Measurements from ENCODE around the gene VCAN.

Gene VCAN

GRCh38 chr5:83531661-83532060 lies 60.1 kb downstream of the VCAN start:
- no peak for DNase-seq (ENCODE audit: low spot score)

DNA sequence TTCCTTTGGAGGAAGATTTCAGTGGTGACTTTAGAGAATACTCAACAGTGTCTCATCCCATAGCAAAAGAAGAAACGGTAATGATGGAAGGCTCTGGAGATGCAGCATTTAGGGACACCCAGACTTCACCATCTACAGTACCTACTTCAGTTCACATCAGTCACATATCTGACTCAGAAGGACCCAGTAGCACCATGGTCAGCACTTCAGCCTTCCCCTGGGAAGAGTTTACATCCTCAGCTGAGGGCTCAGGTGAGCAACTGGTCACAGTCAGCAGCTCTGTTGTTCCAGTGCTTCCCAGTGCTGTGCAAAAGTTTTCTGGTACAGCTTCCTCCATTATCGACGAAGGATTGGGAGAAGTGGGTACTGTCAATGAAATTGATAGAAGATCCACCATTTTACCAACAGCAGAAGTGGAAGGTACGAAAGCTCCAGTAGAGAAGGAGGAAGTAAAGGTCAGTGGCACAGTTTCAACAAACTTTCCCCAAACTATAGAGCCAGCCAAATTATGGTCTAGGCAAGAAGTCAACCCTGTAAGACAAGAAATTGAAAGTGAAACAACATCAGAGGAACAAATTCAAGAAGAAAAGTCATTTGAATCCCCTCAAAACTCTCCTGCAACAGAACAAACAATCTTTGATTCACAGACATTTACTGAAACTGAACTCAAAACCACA lies 67.4 kb downstream of the VCAN start:
- DNase-seq (ENCODE audit: low spot score), result no peak

DNA sequence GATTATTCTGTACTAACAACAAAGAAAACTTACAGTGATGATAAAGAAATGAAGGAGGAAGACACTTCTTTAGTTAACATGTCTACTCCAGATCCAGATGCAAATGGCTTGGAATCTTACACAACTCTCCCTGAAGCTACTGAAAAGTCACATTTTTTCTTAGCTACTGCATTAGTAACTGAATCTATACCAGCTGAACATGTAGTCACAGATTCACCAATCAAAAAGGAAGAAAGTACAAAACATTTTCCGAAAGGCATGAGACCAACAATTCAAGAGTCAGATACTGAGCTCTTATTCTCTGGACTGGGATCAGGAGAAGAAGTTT lies 67.9 kb downstream of the VCAN start:
- no peak for DNase-seq (ENCODE audit: low spot score)

- no peak for DNase-seq (ENCODE audit: low spot score)
Observed at GRCh38 chr5:83540105-83540504, 68.6 kb downstream of the VCAN start.

- no peak for DNase-seq (ENCODE audit: low spot score)
Observed at GRCh38 chr5:83540783-83541182, 69.2 kb downstream of the VCAN start.

DNA sequence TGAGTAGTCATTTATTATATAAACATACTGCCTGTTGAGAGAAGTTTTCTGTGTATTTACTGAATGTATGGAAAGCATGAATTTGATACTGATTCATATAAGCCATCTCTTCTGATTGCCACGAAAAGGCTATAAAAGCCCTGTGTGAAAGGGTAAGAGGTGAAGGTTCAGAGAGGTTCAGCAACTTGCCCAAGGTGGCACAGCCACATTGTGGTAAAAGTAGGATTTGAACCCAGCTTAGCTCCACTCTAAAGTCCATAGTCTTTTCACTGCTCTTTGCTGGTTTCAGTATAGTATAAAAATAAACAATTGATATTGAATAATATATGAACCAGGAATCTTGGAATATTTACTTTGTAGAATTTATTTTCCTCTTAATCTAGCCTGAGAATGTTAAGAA lies 71.3 kb downstream of the VCAN start:
- no peak for DNase-seq (ENCODE audit: low spot score)

- no peak for DNase-seq (ENCODE audit: low spot score)
Observed at GRCh38 chr5:83543898-83544297, 72.4 kb downstream of the VCAN start.

GRCh38 chr5:83547161-83547560 lies 75.6 kb downstream of the VCAN start:
- DNase-seq (ENCODE audit: low spot score), result no peak

DNA sequence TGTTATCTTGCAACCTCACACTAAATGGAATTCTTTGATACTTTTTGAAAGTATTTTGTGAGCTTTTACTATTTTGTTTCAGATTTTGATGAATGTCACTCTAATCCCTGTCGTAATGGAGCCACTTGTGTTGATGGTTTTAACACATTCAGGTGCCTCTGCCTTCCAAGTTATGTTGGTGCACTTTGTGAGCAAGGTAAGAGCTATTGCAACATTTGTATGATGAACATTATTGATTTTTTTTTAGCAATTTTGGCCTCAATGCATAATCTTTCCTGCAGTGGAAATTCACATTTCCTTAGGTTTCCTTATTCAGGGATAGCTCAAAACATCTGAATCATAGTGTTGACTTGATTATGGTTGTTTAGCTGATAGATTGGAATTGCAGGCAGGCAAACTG lies 76.3 kb downstream of the VCAN start:
- no peak for DNase-seq (ENCODE audit: low spot score)

DNA sequence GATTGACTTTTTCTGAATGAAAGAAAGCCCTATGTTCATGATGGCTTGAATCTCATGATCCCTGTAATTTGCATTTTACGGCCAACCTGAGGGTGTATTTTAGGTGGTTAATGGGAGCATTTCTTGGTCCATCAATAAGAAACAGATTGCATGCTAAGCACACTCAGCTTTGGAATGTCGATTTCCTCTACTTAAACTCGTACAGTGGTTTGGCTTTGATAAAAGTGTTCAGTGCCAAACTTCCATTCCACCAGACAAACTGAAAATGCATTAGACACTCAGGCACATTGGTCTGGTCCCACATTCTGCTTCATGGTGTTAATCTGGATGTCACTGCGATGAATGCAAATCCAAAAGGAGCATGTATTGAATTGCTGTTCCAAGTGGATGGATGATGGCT lies 77.0 kb downstream of the VCAN start:
- DNase-seq (ENCODE audit: low spot score), result no peak

DNA sequence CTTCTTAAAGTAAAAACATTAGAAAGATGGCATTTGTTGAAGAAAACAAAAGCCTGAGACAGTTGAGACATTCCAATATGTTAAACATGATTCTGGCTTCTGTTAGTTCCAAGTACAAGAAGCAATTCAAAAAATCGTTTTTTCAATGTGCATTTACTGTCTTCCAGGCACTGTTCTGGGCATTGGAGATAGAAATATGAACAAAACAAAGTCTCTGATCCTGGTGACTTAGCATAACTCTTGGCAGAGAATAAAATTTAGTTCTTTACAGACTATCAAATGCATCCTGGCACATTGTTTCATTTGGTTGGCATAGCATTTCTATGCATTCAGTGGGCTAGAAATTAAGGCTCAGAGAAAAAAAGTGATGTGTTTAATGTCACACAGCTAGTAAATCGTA lies 77.5 kb downstream of the VCAN start:
- no peak for DNase-seq (ENCODE audit: low spot score)

- no peak for DNase-seq (ENCODE audit: low spot score)
Observed at GRCh38 chr5:83549674-83550073, 78.1 kb downstream of the VCAN start.

- no peak for DNase-seq (ENCODE audit: low spot score)
Observed at GRCh38 chr5:83551821-83552220, 80.3 kb downstream of the VCAN start.

DNA sequence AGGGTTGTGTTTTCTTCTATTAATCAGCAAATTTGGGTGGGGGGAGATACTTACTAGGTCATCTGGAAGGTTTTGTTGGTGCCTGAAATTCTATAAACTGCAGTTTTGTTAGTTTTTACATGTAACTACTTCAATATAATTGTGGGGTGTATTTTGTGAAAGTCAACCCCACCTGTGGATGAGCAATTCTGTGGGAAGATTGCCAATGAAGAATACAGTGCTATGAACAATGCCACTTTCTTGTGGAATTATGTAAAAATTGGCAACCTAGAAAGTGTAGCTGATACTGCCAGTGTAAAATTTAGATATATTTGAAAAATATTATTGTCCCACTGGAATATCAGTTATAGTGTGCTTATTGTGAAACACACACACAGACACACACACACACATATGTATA lies 80.7 kb downstream of the VCAN start:
- no peak for DNase-seq (ENCODE audit: low spot score)

DNA sequence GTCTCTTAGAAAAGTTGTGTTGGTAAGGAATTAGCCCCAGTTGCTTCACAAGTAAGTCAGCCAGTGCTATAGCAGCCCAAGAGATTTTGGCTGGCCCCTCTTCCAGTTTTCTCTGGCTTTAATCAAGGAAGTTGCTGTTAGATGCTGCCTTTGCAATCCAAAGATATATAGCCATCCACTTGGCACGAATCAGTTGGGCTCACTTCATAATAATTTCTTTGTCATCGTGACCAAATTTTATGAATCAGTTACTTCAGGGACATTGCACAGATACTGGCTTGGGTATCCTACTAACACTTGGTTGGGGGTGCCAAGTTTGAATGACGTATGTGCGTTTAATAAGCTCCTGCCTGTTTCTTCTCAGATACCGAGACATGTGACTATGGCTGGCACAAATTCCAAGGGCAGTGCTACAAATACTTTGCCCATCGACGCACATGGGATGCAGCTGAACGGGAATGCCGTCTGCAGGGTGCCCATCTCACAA lies 81.5 kb downstream of the VCAN start:
- DNase-seq (ENCODE audit: low spot score), result peak; percentile 62

DNA sequence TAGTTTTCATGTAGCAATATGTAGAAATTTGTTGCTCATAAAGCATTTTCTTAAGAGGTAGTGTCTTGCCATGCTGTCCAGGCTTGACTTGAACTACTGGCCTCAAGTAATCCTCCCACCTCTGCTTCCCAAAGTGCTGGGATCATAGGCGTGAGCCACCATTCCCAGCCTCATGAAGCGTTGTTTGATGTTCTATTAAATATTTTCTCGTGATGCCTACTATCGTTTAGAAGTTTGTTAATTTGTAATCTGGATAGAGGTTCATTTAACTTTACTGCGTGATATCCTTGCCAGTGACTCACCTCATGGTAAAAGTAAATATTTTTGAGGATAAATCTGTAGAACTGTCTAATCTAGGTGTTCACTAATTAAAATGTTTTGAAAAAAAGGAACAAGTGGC lies 82.6 kb downstream of the VCAN start:
- no peak for DNase-seq (ENCODE audit: low spot score)

DNA sequence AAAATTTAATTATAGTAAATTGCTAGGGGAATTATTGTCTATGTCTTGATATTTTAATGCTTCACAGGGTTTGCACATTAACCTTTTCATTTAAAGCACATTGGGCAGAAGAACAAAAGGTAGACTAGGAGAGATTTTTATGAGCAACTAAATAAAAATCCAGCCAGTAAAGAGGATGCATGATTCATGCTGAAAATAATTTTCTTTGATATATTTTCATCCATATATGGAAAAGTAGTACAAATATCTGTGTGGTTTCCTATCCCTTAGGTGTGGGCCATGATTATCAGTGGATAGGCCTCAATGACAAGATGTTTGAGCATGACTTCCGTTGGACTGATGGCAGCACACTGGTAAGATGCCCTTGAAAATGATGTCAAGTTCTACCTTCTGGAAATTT lies 83.1 kb downstream of the VCAN start:
- no peak for DNase-seq (ENCODE audit: low spot score)

DNA sequence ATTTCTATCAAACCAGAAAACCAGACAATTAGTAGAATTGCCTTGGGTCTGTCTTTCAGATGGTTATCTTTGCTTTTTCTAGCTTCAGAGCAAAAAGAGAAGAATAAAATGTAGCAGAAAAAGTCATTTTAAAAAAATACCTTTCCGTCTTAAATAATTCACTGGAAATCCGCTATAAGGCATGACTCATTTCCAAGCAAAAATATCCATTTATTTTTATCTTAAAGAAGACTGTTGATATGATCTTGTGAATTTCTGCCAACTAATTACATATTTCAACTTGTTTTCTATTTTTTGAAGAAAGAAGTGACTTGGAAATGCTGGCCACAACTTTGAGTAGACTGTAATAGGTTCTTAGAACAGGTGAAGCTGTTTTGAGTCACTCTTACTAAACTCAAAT lies 83.7 kb downstream of the VCAN start:
- no peak for DNase-seq (ENCODE audit: low spot score)

- DNase-seq (ENCODE audit: low spot score), result no peak
Observed at GRCh38 chr5:83556190-83556589, 84.6 kb downstream of the VCAN start.

GRCh38 chr5:83559118-83559785 lies 87.7 kb downstream of the VCAN start:
- DNase-seq (ENCODE audit: low spot score), result no peak

- peak; percentile 47 for DNase-seq (ENCODE audit: low spot score)
Observed at GRCh38 chr5:83562071-83562606, 90.6 kb downstream of the VCAN start.

GRCh38 chr5:83562791-83563557 lies 91.4 kb downstream of the VCAN start:
- DNase-seq (ENCODE audit: low spot score), result peak; percentile 94

- no peak for DNase-seq (ENCODE audit: low spot score)
Observed at GRCh38 chr5:83563631-83564030, 92.1 kb downstream of the VCAN start.
